H9 (cell line): Measurements from ENCODE around the gene SCUBE3. TPM values are rescaled to one million over a fixed set of nuclear protein-coding genes. Genes with fewer than 3 reads are reported as not detected.

ENCODE experiments used
- DNase-seq: peaks from one replicate; pipeline ENCODE4 v3.0.0-alpha.2; 2017
- H2AFZ ChIP-seq: one replicate; pipeline ENCODE4 v1.6.1; 2013; ENCODE audit warnings: mild to moderate bottlenecking, low read length, control low read depth, moderate library complexity
- H2AK5ac ChIP-seq: 2 replicates; pipeline ENCODE4 v1.6.1; 2013; ENCODE audit warnings: low read length, control low read depth, mixed read lengths; ENCODE audit not compliant: insufficient read length
- H2BK120ac ChIP-seq: one replicate; pipeline ENCODE4 v1.6.1; 2013; ENCODE audit warnings: low read depth, mild to moderate bottlenecking, low read length, control low read depth, inconsistent platforms; ENCODE audit not compliant: poor library complexity, severe bottlenecking
- H2BK12ac ChIP-seq: 2 replicates; pipeline ENCODE4 v1.6.1; 2013; ENCODE audit warnings: low read length, control low read depth, mixed read lengths, low read depth; ENCODE audit not compliant: insufficient read length
- H2BK15ac ChIP-seq: 2 replicates; pipeline ENCODE4 v1.6.1; 2013; ENCODE audit warnings: low read depth, low read length, control low read depth
- H2BK20ac ChIP-seq: one replicate; pipeline ENCODE4 v1.6.1; 2013; ENCODE audit warnings: low read depth, mild to moderate bottlenecking, low read length, control low read depth, inconsistent platforms; ENCODE audit not compliant: poor library complexity, severe bottlenecking
- H2BK5ac ChIP-seq: 2 replicates; pipeline ENCODE4 v1.6.1; 2013; ENCODE audit warnings: low read length, control low read depth, mixed read lengths; ENCODE audit not compliant: insufficient read length
- H3K14ac ChIP-seq: 2 replicates; pipeline ENCODE4 v1.6.1; 2013; ENCODE audit warnings: low read length, control low read depth; ENCODE audit not compliant: insufficient read depth
- H3K18ac ChIP-seq: 2 replicates; pipeline ENCODE4 v1.6.1; 2013; ENCODE audit warnings: low read depth, mild to moderate bottlenecking, mixed read lengths, low read length, control low read depth; ENCODE audit not compliant: insufficient read length
- H3K23ac ChIP-seq: 2 replicates; pipeline ENCODE4 v1.6.1; 2013; ENCODE audit warnings: low read length, control low read depth, mixed read lengths, low read depth; ENCODE audit not compliant: insufficient read length
- H3K23me2 ChIP-seq: 2 replicates; pipeline ENCODE4 v1.6.1; 2013; ENCODE audit warnings: low read depth, mild to moderate bottlenecking, mixed read lengths, low read length, control low read depth; ENCODE audit not compliant: insufficient read length, poor library complexity, severe bottlenecking
- H3K27ac ChIP-seq: 2 replicates; pipeline ENCODE4 v1.5.1; 2013; ENCODE audit warnings: low read length, control low read depth, mixed read lengths, low read depth; ENCODE audit not compliant: insufficient read length
- H3K27me3 ChIP-seq: 2 replicates; pipeline ENCODE4 v1.6.1; 2013; ENCODE audit warnings: low read length, control low read depth, inconsistent platforms; ENCODE audit not compliant: insufficient read depth
- H3K4ac ChIP-seq: 2 replicates; pipeline ENCODE4 v1.6.1; 2013; ENCODE audit warnings: low read depth, mild to moderate bottlenecking, control low read depth, inconsistent platforms, low read length, moderate library complexity
- H3K4me1 ChIP-seq: 2 replicates; pipeline ENCODE4 v1.6.1; 2013; ENCODE audit warnings: low read length, control low read depth, inconsistent platforms; ENCODE audit not compliant: insufficient read depth
- H3K4me2 ChIP-seq: 2 replicates; pipeline ENCODE4 v1.6.1; 2013; ENCODE audit warnings: low read length, control low read depth, mixed read lengths; ENCODE audit not compliant: insufficient read length, insufficient read depth
- H3K56ac ChIP-seq: 2 replicates; pipeline ENCODE4 v1.6.1; 2013; ENCODE audit warnings: low read depth, mild to moderate bottlenecking, mixed read lengths, low read length, control low read depth; ENCODE audit not compliant: insufficient read length
- H3K79me1 ChIP-seq: 2 replicates; pipeline ENCODE4 v1.6.1; 2013; ENCODE audit warnings: low read depth, mild to moderate bottlenecking, moderate library complexity, low read length, control low read depth, inconsistent platforms; ENCODE audit not compliant: insufficient read depth, poor library complexity, severe bottlenecking
- H3K79me2 ChIP-seq: 2 replicates; pipeline ENCODE4 v1.6.1; 2013; ENCODE audit warnings: low read length, control low read depth, inconsistent platforms; ENCODE audit not compliant: insufficient read depth
- H3K9ac ChIP-seq: 2 replicates; pipeline ENCODE4 v1.6.1; 2013; ENCODE audit warnings: low read length, control low read depth, mixed read lengths; ENCODE audit not compliant: insufficient read length; ENCODE audit errors: extremely low read depth
- H3K9me3 ChIP-seq: one replicate; pipeline ENCODE4 v1.6.1; 2013; ENCODE audit warnings: low read depth, low read length, inconsistent platforms; ENCODE audit not compliant: control insufficient read depth
- H3T11ph ChIP-seq: one replicate; pipeline ENCODE4 v1.6.1; 2013; ENCODE audit warnings: mild to moderate bottlenecking, low read length, control low read depth, inconsistent platforms
- H4K20me1 ChIP-seq: one replicate; pipeline ENCODE4 v1.6.1; 2013; ENCODE audit not compliant: control insufficient read depth, insufficient read length, insufficient read depth
- H4K5ac ChIP-seq: 2 replicates; pipeline ENCODE4 v1.6.1; 2013; ENCODE audit warnings: low read depth, mild to moderate bottlenecking, mixed read lengths, low read length, control low read depth; ENCODE audit not compliant: insufficient read length
- H4K8ac ChIP-seq: replicated peaks from 2 replicates; pipeline ENCODE4 v1.6.1; 2013; ENCODE audit warnings: low read length, control low read depth, mixed read lengths, low read depth; ENCODE audit not compliant: insufficient read length
- H4K91ac ChIP-seq: 2 replicates; pipeline ENCODE4 v1.6.1; 2013; ENCODE audit warnings: low read depth, mild to moderate bottlenecking, moderate library complexity, mixed read lengths, low read length, control low read depth; ENCODE audit not compliant: insufficient read length
- H3K27ac Mint-ChIP-seq, 3 experiments: 2 replicates in 2 of 3; 3 replicates in 1 of 3; pipeline ENCODE4 v1.8.0; 2020 to 2021; ENCODE audit warnings: mixed read lengths in 3 of 3, mild to moderate bottlenecking in 1 of 3, moderate library complexity in 1 of 3
- H3K27me3 Mint-ChIP-seq: 2 replicates; pipeline ENCODE4 v1.8.0; 2021; ENCODE audit warnings: low read depth, mild to moderate bottlenecking, moderate library complexity, mixed read lengths
- H3K36me3 Mint-ChIP-seq, 3 experiments: 2 replicates in 2 of 3; 3 replicates in 1 of 3; pipeline ENCODE4 v1.8.0; 2020 to 2021; ENCODE audit warnings: low read depth in 3 of 3, mixed read lengths in 3 of 3; ENCODE audit not compliant: insufficient read depth in 1 of 3
- H3K4me1 Mint-ChIP-seq, 2 experiments: 2 replicates each; pipeline ENCODE4 v1.8.0; 2020; ENCODE audit warnings: mixed read lengths in 2 of 2
- H3K4me3 Mint-ChIP-seq, 2 experiments: 2 replicates in 1 of 2; 3 replicates in 1 of 2; pipeline ENCODE4 v1.8.0; 2020 to 2021; ENCODE audit warnings: mild to moderate bottlenecking in 2 of 2, mixed read lengths in 2 of 2, moderate library complexity in 1 of 2
- H3K9me3 Mint-ChIP-seq, 2 experiments: 2 replicates in 1 of 2; 3 replicates in 1 of 2; pipeline ENCODE4 v1.8.0; 2020; ENCODE audit warnings: mild to moderate bottlenecking in 2 of 2, mixed read lengths in 2 of 2, moderate library complexity in 1 of 2
- CTCF ChIP-seq: fragments of 200-600 bp; sonication (generic); conservative IDR thresholded peaks from 3 replicates; pipeline ENCODE4 v1.8.0; 2021; ENCODE audit warnings: antibody characterized with exemption, mild to moderate bottlenecking
- WGBS: extraction: QIAGEN DNeasy Blood & Tissue Kit; methylation state at CpG from one replicate; pipeline ENCODE4 v1.1.7; 2013; ENCODE audit warnings: missing lambda C conversion rate, low lambda C conversion rate, mixed read lengths; ENCODE audit not compliant: insufficient read length; ENCODE audit errors: extremely low coverage; 5-methylcytosine and 5-hydroxymethylcytosine counted together
- total RNA-seq: library from RNA; stranded (reverse); gene quantifications from 2 replicates; pipeline ENCODE4 v1.2.1, GENCODE V29; 2021

The SCUBE3 gene
- total RNA-seq, 1 experiment from 2014 or later: 2.7 TPM

- Histone ChIP-seq H4K91ac (no peak overlapping the region), H2BK120ac (no peak overlapping the region), H3K27me3 (peaks cover 6% of the 10 kb centered on the region; the same call in 1 of the 2 replicates), H3K79me2 (no peaks in the 10 kb centered on the region), H3K56ac (no peak overlapping the region), H3K9ac (no peak overlapping the region), H2AFZ (no peak overlapping the region), H3K4me2 (no peak overlapping the region), H3K27ac (no peak overlapping the region), H2BK5ac (no peak overlapping the region), H4K5ac (no peak overlapping the region), H2BK15ac (no peak overlapping the region), H4K20me1 (no peaks in the 10 kb centered on the region), H3K23me2 (no peaks in the 10 kb centered on the region), H3K4ac (no peak overlapping the region), H4K8ac (no peak overlapping the region), H3T11ph (no peak overlapping the region), H2AK5ac (no peak overlapping the region), H3K18ac (no peak overlapping the region), H3K4me1 (no peaks in the 10 kb centered on the region; the same call in 1 of the 2 replicates), H2BK12ac (no peak overlapping the region), H2BK20ac (no peak overlapping the region), H3K9me3 (no peaks in the 10 kb centered on the region), H3K79me1 (no peaks in the 10 kb centered on the region), H3K23ac (no peak overlapping the region), H3K14ac (no peak overlapping the region)
- Mint-ChIP-seq H3K9me3 (peaks cover 7 to 9% of the 10 kb centered on the region in 2 experiments; a peak in 4 of 5 replicates), H3K27me3 (peaks cover 73% of the 10 kb centered on the region), H3K27ac (no peak overlapping the region), H3K4me1 (peaks cover 54 to 63% of the 10 kb centered on the region in 2 experiments), H3K4me3 (peak overlapping the region; percentile 12 to 17; a peak in 3 of 5 replicates), H3K36me3 (peaks cover 14 to 23% (median 18%) of the 10 kb centered on the region in 3 experiments)
- peak; percentile 84 for DNase-seq
- TF ChIP-seq CTCF: no peak
- WGBS: no CpG with 5 or more reads among the region's 3 CpGs
Measured at GRCh38 chr6:35238843-35239289, 25.1 kb downstream of the SCUBE3 start.
